Measurements from ENCODE around the gene TNFSF11.

Gene TNFSF11

GRCh38 chr13:42617221-42617620 is 43.3 kb downstream of the TNFSF11 start:
- H3K4me1 ChIP-seq (ENCODE audit: insufficient read depth, low read length): no peaks in the 10 kb centered on the region

GRCh38 chr13:42623916-42624315 is 50.0 kb downstream of the TNFSF11 start:
- Histone ChIP-seq H3K79me2 (ENCODE audit: insufficient read depth, low read length) (no peaks in the 10 kb centered on the region), H3K4me2 (ENCODE audit: insufficient read depth, low read length) (no peak overlapping the region), H3K4me3 (ENCODE audit: low read depth in 1 of 2, low read length in 2 of 2) (no peak overlapping the region), H3K4me1 (ENCODE audit: insufficient read depth, low read length) (no peaks in the 10 kb centered on the region), H3K27ac (ENCODE audit: low read length) (no peak overlapping the region), H3K9ac (ENCODE audit: low read depth, low read length) (no peak overlapping the region), H3K9me3 (ENCODE audit: insufficient read depth, low read length, severe bottlenecking) (no peaks in the 10 kb centered on the region), H3K27me3 (ENCODE audit: insufficient read depth, low read length, poor library complexity) (peaks cover 4% of the 10 kb centered on the region), H3K36me3 (ENCODE audit: insufficient read depth, low read length) (no peaks in the 10 kb centered on the region), H4K20me1 (ENCODE audit: insufficient read depth, low read length) (no peaks in the 10 kb centered on the region), H2AFZ (ENCODE audit: low read depth, low read length) (no peak overlapping the region)
- no peak for ATAC-seq (ENCODE audit: insufficient read depth, low read depth)
- no peak for TF ChIP-seq CTCF (IDR thresholded peaks at IDR 0.05; ENCODE audit: borderline replicate concordance, extremely low read depth, low read length, poor library complexity, severe bottlenecking)
- TF ChIP-seq EZH2 (IDR thresholded peaks at IDR 0.05; ENCODE audit: borderline replicate concordance, low read depth, low read length, severe bottlenecking): no peak
- no peak for DNase-seq

More at GRCh38 chr13:42617221-42617620, 43.3 kb downstream of the TNFSF11 start:
- DNase-seq (no peak), ATAC-seq (ENCODE audit: insufficient read depth, low read depth) (no peak)
- Histone ChIP-seq H3K27me3 (ENCODE audit: insufficient read depth, low read length, poor library complexity) (no peaks in the 10 kb centered on the region), H3K9ac (ENCODE audit: low read depth, low read length) (no peak overlapping the region), H2AFZ (ENCODE audit: low read depth, low read length) (no peak overlapping the region), H3K36me3 (ENCODE audit: insufficient read depth, low read length) (no peaks in the 10 kb centered on the region), H3K79me2 (ENCODE audit: insufficient read depth, low read length) (no peaks in the 10 kb centered on the region), H4K20me1 (ENCODE audit: insufficient read depth, low read length) (no peaks in the 10 kb centered on the region), H3K4me3 (ENCODE audit: low read depth in 1 of 2, low read length in 2 of 2) (no peak overlapping the region), H3K9me3 (ENCODE audit: insufficient read depth, low read length, severe bottlenecking) (no peaks in the 10 kb centered on the region), H3K4me2 (ENCODE audit: insufficient read depth, low read length) (no peak overlapping the region), H3K27ac (ENCODE audit: low read length) (no peak overlapping the region)
- TF ChIP-seq CTCF (IDR thresholded peaks at IDR 0.05; ENCODE audit: borderline replicate concordance, extremely low read depth, low read length, poor library complexity, severe bottlenecking) (no peak), EZH2 (IDR thresholded peaks at IDR 0.05; ENCODE audit: borderline replicate concordance, low read depth, low read length, severe bottlenecking) (no peak)

GRCh38 chr13:42625611-42626010 is 51.7 kb downstream of the TNFSF11 start:
- Histone ChIP-seq H3K36me3 (ENCODE audit: insufficient read depth, low read length) (no peaks in the 10 kb centered on the region), H3K4me2 (ENCODE audit: insufficient read depth, low read length) (no peak overlapping the region), H3K9ac (ENCODE audit: low read depth, low read length) (no peak overlapping the region), H3K27me3 (ENCODE audit: insufficient read depth, low read length, poor library complexity) (peaks cover 4% of the 10 kb centered on the region), H2AFZ (ENCODE audit: low read depth, low read length) (no peak overlapping the region), H4K20me1 (ENCODE audit: insufficient read depth, low read length) (no peaks in the 10 kb centered on the region), H3K4me1 (ENCODE audit: insufficient read depth, low read length) (no peaks in the 10 kb centered on the region), H3K27ac (ENCODE audit: low read length) (no peak overlapping the region), H3K9me3 (ENCODE audit: insufficient read depth, low read length, severe bottlenecking) (no peaks in the 10 kb centered on the region), H3K4me3 (ENCODE audit: low read depth in 1 of 2, low read length in 2 of 2) (no peak overlapping the region), H3K79me2 (ENCODE audit: insufficient read depth, low read length) (no peaks in the 10 kb centered on the region)
- TF ChIP-seq EZH2 (IDR thresholded peaks at IDR 0.05; ENCODE audit: borderline replicate concordance, low read depth, low read length, severe bottlenecking): no peak
- no peak for TF ChIP-seq CTCF (IDR thresholded peaks at IDR 0.05; ENCODE audit: borderline replicate concordance, extremely low read depth, low read length, poor library complexity, severe bottlenecking)
- ATAC-seq (ENCODE audit: insufficient read depth, low read depth) (no peak), DNase-seq (no peak)
